ENCODE measurements around the gene KIF2C.
A peak's percentile ranks its signal among the peaks of the same experiment; 100 is the strongest.

KIF2C gene

GRCh38 chr1:44730741-44731512, 8.7 kb upstream of the KIF2C start, which contains the start of gene RNU5D-1:
TSS of gene RNU5D-1 (minus strand) at chr1:44731170.
- no peaks in the 10 kb centered on the region for H3K36me3 ChIP-seq (ENCODE audit: insufficient read depth, low read length)
- no peaks in the 10 kb centered on the region for H3K9me3 ChIP-seq (ENCODE audit: low read length)
- H3K4me2 ChIP-seq (ENCODE audit: low read length), result peak within 1 kb of the TSS; percentile 61
- H4K20me1 ChIP-seq (ENCODE audit: insufficient read depth, low read length), result no peaks in the 10 kb centered on the region
- TF ChIP-seq CTCF (IDR thresholded peaks at IDR 0.05; ENCODE audit: low read length) (peak; percentile 71), EZH2 (IDR thresholded peaks at IDR 0.05; ENCODE audit: borderline replicate concordance, low read length) (no peak)
- peaks cover 13% of the 10 kb centered on the region for H3F3A ChIP-seq (ENCODE audit: insufficient read depth, low read length)
- H3K27me3 ChIP-seq (ENCODE audit: insufficient read depth, low read length), result no peaks in the 10 kb centered on the region
- peak within 1 kb of the TSS; percentile 30 for H3K4me3 ChIP-seq (ENCODE audit: low read depth, low read length, poor library complexity, severe bottlenecking)
- H3K9ac ChIP-seq (ENCODE audit: low read length), result peak within 1 kb of the TSS; percentile 63
- H3K9me2 ChIP-seq (ENCODE audit: low read depth, low read length), result no peaks in the 10 kb centered on the region
- H2AFZ ChIP-seq (ENCODE audit: low read length), result no peak within 1 kb of the TSS
- H3K27ac ChIP-seq (ENCODE audit: low read depth, low read length, poor library complexity, severe bottlenecking), result peak within 1 kb of the TSS; percentile 96
- no peaks in the 10 kb centered on the region for H3K79me2 ChIP-seq (ENCODE audit: insufficient read depth, low read length)
- H3K4me1 ChIP-seq (ENCODE audit: insufficient read depth, low read length, severe bottlenecking), result peaks cover 28% of the 10 kb centered on the region

- H3F3A ChIP-seq (ENCODE audit: insufficient read depth, low read length), result peaks cover 13% of the 10 kb centered on the region
- no peaks in the 10 kb centered on the region for H3K36me3 ChIP-seq (ENCODE audit: insufficient read depth, low read length)
- H3K4me1 ChIP-seq (ENCODE audit: insufficient read depth, low read length, severe bottlenecking), result peaks cover 28% of the 10 kb centered on the region
- no peaks in the 10 kb centered on the region for H3K79me2 ChIP-seq (ENCODE audit: insufficient read depth, low read length)
- TF ChIP-seq CTCF (IDR thresholded peaks at IDR 0.05; ENCODE audit: low read length) (no peak), EZH2 (IDR thresholded peaks at IDR 0.05; ENCODE audit: borderline replicate concordance, low read length) (no peak)
- no peaks in the 10 kb centered on the region for H3K9me3 ChIP-seq (ENCODE audit: low read length)
- no peaks in the 10 kb centered on the region for H4K20me1 ChIP-seq (ENCODE audit: insufficient read depth, low read length)
- no peak overlapping the region for H2AFZ ChIP-seq (ENCODE audit: low read length)
- no peak overlapping the region for H3K4me2 ChIP-seq (ENCODE audit: low read length)
- no peaks in the 10 kb centered on the region for H3K9me2 ChIP-seq (ENCODE audit: low read depth, low read length)
- H3K27me3 ChIP-seq (ENCODE audit: insufficient read depth, low read length), result no peaks in the 10 kb centered on the region
- no peak overlapping the region for H3K9ac ChIP-seq (ENCODE audit: low read length)
- H3K27ac ChIP-seq (ENCODE audit: low read depth, low read length, poor library complexity, severe bottlenecking), result no peak overlapping the region
- H3K4me3 ChIP-seq (ENCODE audit: low read depth, low read length, poor library complexity, severe bottlenecking), result no peak overlapping the region
These were observed 6.3 kb upstream of the KIF2C start for GRCh38 chr1:44733365-44733764.

GRCh38 chr1:44733784-44734183, 5.9 kb upstream of the KIF2C start:
- H3K27ac ChIP-seq (ENCODE audit: low read depth, low read length, poor library complexity, severe bottlenecking), result no peak overlapping the region
- no peak overlapping the region for H3K9ac ChIP-seq (ENCODE audit: low read length)
- no peaks in the 10 kb centered on the region for H3K9me3 ChIP-seq (ENCODE audit: low read length)
- H3F3A ChIP-seq (ENCODE audit: insufficient read depth, low read length), result peaks cover 13% of the 10 kb centered on the region
- no peak for TF ChIP-seq CTCF (IDR thresholded peaks at IDR 0.05; ENCODE audit: low read length)
- TF ChIP-seq EZH2 (IDR thresholded peaks at IDR 0.05; ENCODE audit: borderline replicate concordance, low read length), result no peak
- H4K20me1 ChIP-seq (ENCODE audit: insufficient read depth, low read length), result no peaks in the 10 kb centered on the region
- H3K27me3 ChIP-seq (ENCODE audit: insufficient read depth, low read length), result no peaks in the 10 kb centered on the region
- no peak overlapping the region for H3K4me3 ChIP-seq (ENCODE audit: low read depth, low read length, poor library complexity, severe bottlenecking)
- no peak overlapping the region for H3K4me2 ChIP-seq (ENCODE audit: low read length)
- H3K9me2 ChIP-seq (ENCODE audit: low read depth, low read length), result no peaks in the 10 kb centered on the region
- H3K36me3 ChIP-seq (ENCODE audit: insufficient read depth, low read length), result no peaks in the 10 kb centered on the region
- no peak overlapping the region for H2AFZ ChIP-seq (ENCODE audit: low read length)
- no peaks in the 10 kb centered on the region for H3K79me2 ChIP-seq (ENCODE audit: insufficient read depth, low read length)
- peaks cover 28% of the 10 kb centered on the region for H3K4me1 ChIP-seq (ENCODE audit: insufficient read depth, low read length, severe bottlenecking)
